ENCODE data around the gene TBC1D22A. TPM values are rescaled to one million over a fixed set of nuclear protein-coding genes. Genes with fewer than 3 reads are reported as not detected.

TBC1D22A gene
- polyA plus RNA-seq, 1 donor from 2014 or later, result 9.3 TPM

DNA sequence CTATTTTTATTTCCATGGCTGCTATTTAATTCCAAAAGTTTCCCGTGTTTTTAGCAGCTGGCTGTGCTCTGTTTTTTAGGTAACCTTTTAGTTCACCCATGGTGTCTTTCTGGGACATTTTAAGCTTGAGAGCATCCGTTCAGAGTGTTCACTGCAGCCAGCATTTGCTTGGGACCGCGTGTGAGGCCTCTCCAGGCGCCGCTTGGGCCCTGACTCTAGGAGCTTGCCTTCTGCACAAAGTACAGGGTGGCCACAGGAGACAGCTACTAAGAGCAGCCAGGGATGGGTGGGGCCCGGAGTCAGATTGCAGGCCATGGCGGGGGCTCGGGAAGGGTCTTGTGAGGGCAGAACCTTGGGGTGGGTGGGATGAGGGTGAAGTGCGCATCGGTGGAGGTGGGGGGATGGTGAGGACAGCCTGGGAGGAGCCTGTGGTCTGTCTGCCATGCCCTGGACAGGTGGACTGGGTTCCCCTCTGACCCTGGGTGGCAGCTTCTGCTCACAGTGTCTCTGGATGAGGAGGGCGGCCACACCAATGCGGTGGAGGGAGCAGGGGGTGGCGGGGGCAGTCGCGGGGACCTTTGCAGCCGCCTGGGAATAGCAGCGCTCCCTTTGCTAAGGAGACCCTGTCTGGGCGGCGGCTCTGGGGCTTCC, 288.1 kb downstream of the TBC1D22A start:
- Histone ChIP-seq H3K9me2 (ENCODE audit: insufficient read depth, low read length) (no peaks in the 10 kb centered on the region), H4K20me1 (ENCODE audit: insufficient read depth) (no peaks in the 10 kb centered on the region), H3K27ac (ENCODE audit: low read length) (no peak overlapping the region), H3K9ac (ENCODE audit: low read length) (no peak overlapping the region), H3K4me3 (ENCODE audit: low read length) (no peak overlapping the region), H3F3A (ENCODE audit: insufficient read depth, low read length, poor library complexity, severe bottlenecking) (no peaks in the 10 kb centered on the region), H3K9me3 (ENCODE audit: low read length) (no peaks in the 10 kb centered on the region), H3K36me3 (ENCODE audit: insufficient read depth, low read length) (no peaks in the 10 kb centered on the region), H2AFZ (ENCODE audit: low read depth, low read length) (no peak overlapping the region), H3K79me2 (replicated peaks; ENCODE audit: insufficient read depth, low read length) (no peaks in the 10 kb centered on the region), H3K27me3 (ENCODE audit: insufficient read depth, low read depth, low read length) (no peaks in the 10 kb centered on the region), H3K4me2 (ENCODE audit: low read length) (no peak overlapping the region)
- TF ChIP-seq TAF1 (IDR thresholded peaks at IDR 0.05; ENCODE audit: low read depth) (no peak), RAD21 (conservative IDR thresholded peaks at IDR 0.05) (no peak), MXI1 (conservative IDR thresholded peaks at IDR 0.05; ENCODE audit: poor library complexity, severe bottlenecking) (no peak), SMC3 (conservative IDR thresholded peaks at IDR 0.05; ENCODE audit: poor library complexity) (no peak), EP300 (conservative IDR thresholded peaks at IDR 0.05; ENCODE audit: poor library complexity, severe bottlenecking) (no peak), EZH2 (IDR thresholded peaks at IDR 0.05; ENCODE audit: borderline replicate concordance, insufficient read depth, low read length, poor library complexity, severe bottlenecking) (no peak), POLR2AphosphoS5 (IDR thresholded peaks at IDR 0.05) (no peak)
- TF ChIP-seq, protein P1, sequence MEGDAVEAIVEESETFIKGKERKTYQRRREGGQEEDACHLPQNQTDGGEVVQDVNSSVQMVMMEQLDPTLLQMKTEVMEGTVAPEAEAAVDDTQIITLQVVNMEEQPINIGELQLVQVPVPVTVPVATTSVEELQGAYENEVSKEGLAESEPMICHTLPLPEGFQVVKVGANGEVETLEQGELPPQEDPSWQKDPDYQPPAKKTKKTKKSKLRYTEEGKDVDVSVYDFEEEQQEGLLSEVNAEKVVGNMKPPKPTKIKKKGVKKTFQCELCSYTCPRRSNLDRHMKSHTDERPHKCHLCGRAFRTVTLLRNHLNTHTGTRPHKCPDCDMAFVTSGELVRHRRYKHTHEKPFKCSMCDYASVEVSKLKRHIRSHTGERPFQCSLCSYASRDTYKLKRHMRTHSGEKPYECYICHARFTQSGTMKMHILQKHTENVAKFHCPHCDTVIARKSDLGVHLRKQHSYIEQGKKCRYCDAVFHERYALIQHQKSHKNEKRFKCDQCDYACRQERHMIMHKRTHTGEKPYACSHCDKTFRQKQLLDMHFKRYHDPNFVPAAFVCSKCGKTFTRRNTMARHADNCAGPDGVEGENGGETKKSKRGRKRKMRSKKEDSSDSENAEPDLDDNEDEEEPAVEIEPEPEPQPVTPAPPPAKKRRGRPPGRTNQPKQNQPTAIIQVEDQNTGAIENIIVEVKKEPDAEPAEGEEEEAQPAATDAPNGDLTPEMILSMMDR (IDR thresholded peaks at IDR 0.05; ENCODE audit: poor library complexity, severe bottlenecking), result no peak
- TF ChIP-seq, protein P2, sequence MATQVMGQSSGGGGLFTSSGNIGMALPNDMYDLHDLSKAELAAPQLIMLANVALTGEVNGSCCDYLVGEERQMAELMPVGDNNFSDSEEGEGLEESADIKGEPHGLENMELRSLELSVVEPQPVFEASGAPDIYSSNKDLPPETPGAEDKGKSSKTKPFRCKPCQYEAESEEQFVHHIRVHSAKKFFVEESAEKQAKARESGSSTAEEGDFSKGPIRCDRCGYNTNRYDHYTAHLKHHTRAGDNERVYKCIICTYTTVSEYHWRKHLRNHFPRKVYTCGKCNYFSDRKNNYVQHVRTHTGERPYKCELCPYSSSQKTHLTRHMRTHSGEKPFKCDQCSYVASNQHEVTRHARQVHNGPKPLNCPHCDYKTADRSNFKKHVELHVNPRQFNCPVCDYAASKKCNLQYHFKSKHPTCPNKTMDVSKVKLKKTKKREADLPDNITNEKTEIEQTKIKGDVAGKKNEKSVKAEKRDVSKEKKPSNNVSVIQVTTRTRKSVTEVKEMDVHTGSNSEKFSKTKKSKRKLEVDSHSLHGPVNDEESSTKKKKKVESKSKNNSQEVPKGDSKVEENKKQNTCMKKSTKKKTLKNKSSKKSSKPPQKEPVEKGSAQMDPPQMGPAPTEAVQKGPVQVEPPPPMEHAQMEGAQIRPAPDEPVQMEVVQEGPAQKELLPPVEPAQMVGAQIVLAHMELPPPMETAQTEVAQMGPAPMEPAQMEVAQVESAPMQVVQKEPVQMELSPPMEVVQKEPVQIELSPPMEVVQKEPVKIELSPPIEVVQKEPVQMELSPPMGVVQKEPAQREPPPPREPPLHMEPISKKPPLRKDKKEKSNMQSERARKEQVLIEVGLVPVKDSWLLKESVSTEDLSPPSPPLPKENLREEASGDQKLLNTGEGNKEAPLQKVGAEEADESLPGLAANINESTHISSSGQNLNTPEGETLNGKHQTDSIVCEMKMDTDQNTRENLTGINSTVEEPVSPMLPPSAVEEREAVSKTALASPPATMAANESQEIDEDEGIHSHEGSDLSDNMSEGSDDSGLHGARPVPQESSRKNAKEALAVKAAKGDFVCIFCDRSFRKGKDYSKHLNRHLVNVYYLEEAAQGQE (IDR thresholded peaks at IDR 0.05; ENCODE audit: borderline replicate concordance), result no peak

DNA sequence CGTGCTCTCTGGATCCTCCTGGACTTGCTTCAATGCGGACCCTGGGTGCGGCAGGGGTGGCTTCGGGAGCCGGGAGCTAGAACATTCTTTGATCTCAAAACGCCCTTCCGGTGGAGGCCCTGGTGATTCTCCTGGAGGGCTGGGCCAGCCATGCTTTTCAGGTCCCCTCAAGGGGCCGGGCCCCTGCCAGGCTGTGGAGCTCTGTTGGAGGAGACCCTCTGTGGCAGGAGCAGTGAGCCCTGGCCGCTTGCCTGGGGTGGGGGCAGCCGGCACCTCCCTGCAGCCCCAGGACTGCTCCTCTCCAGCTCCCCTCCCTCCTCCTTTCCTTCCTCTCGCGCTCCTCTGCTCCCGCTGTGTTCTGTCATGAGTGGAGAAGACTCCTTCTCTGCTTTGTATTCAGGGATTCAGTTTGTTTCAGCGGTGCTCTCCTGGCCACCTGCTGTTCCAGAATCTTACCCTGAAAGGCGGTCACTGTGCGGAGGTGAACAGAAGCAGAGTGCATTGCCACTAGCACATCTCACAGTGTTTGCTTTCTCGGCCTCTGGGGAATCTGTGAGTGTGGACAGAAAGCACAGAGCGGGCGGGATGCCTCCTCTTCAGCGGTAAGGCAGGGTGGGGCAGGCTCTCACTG, 289.1 kb downstream of the TBC1D22A start:
- no peaks in the 10 kb centered on the region for H3K9me3 ChIP-seq (ENCODE audit: low read length)
- no peak overlapping the region for H3K4me3 ChIP-seq (ENCODE audit: low read length)
- H3K9me2 ChIP-seq (ENCODE audit: insufficient read depth, low read length), result no peaks in the 10 kb centered on the region
- no peaks in the 10 kb centered on the region for H3K27me3 ChIP-seq (ENCODE audit: insufficient read depth, low read depth, low read length)
- no peaks in the 10 kb centered on the region for H3K79me2 ChIP-seq (replicated peaks; ENCODE audit: insufficient read depth, low read length)
- H3F3A ChIP-seq (ENCODE audit: insufficient read depth, low read length, poor library complexity, severe bottlenecking), result no peaks in the 10 kb centered on the region
- no peak overlapping the region for H3K9ac ChIP-seq (ENCODE audit: low read length)
- H3K36me3 ChIP-seq (ENCODE audit: insufficient read depth, low read length), result no peaks in the 10 kb centered on the region
- TF ChIP-seq EZH2 (IDR thresholded peaks at IDR 0.05; ENCODE audit: borderline replicate concordance, insufficient read depth, low read length, poor library complexity, severe bottlenecking) (no peak), POLR2AphosphoS5 (IDR thresholded peaks at IDR 0.05) (peak; percentile 20)
- peak overlapping the region; percentile 32 for H3K27ac ChIP-seq (ENCODE audit: low read length)
- H2AFZ ChIP-seq (ENCODE audit: low read depth, low read length), result no peak overlapping the region
- H4K20me1 ChIP-seq (ENCODE audit: insufficient read depth), result no peaks in the 10 kb centered on the region
- H3K4me2 ChIP-seq (ENCODE audit: low read length), result no peak overlapping the region
